ENCODE results near the gene GUK1.

DNA sequence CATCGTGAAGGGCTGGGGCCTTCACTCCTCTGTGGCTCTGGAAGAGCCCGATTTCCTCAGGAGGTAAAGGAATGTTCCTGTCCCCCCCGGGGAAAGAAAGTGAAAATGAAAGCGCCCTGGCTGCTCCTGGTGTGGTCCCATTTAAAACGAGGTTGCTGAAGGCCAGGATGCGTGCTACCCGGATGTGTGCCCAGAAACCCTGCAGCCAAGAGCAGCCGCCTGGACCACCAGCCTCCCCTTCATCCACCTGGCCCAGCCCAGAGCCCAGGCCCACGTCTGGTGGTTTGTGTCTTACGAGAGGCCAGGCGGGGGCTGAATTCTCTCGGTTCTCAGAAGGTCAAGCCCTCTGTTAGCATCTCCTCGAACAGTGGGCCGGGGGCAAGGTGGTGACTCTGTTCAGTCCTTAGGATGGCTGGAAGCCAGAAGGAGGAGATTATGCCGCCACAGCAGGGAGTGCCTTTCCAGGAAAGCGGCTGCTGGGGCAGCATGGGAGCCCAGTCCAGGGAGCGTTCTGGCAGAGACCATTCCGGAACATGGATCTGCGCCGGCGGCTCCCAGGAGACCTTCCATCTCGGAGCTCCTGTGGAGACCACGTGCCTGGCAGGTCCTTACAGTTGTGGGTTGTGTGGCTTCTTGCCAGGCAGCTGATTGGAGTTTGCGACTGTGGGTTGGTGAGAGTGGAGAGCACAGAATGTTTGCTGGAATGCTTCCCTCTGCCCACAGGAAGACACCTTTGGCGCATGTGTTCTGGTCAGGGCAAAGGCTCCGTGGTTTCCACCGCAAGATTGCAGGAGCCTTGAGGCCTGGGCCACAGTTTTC, 1.4 kb downstream of the GUK1 start:
- TF ChIP-seq, protein P1, sequence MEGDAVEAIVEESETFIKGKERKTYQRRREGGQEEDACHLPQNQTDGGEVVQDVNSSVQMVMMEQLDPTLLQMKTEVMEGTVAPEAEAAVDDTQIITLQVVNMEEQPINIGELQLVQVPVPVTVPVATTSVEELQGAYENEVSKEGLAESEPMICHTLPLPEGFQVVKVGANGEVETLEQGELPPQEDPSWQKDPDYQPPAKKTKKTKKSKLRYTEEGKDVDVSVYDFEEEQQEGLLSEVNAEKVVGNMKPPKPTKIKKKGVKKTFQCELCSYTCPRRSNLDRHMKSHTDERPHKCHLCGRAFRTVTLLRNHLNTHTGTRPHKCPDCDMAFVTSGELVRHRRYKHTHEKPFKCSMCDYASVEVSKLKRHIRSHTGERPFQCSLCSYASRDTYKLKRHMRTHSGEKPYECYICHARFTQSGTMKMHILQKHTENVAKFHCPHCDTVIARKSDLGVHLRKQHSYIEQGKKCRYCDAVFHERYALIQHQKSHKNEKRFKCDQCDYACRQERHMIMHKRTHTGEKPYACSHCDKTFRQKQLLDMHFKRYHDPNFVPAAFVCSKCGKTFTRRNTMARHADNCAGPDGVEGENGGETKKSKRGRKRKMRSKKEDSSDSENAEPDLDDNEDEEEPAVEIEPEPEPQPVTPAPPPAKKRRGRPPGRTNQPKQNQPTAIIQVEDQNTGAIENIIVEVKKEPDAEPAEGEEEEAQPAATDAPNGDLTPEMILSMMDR (IDR thresholded peaks at IDR 0.05; ENCODE audit: poor library complexity, severe bottlenecking) = no peak
- TF ChIP-seq RAD21 (conservative IDR thresholded peaks at IDR 0.05) (no peak), TAF1 (IDR thresholded peaks at IDR 0.05; ENCODE audit: low read depth) (no peak), EP300 (conservative IDR thresholded peaks at IDR 0.05; ENCODE audit: poor library complexity, severe bottlenecking) (no peak), POLR2AphosphoS5 (IDR thresholded peaks at IDR 0.05) (no peak), MXI1 (conservative IDR thresholded peaks at IDR 0.05; ENCODE audit: poor library complexity, severe bottlenecking) (no peak)
